Jurkat, Clone E6-1 (cell line): ENCODE measurements around the gene BRAF.
"Not testable (repeated sequence)": the region's sequence is repeated elsewhere in the genome, so short reads cannot be mapped to it uniquely, and the experiment has no call there.

Experiments
- DNase-seq: peaks from one replicate; pipeline ENCODE4 v3.0.0-alpha.2; 2011; ENCODE audit warnings: low read depth, low spot score
- H3K4me3 ChIP-seq: 2 replicates; pipeline ENCODE4 v1.5.1; 2011; ENCODE audit warnings: mild to moderate bottlenecking, low read length, control low read depth, moderate library complexity

The BRAF gene

DNA sequence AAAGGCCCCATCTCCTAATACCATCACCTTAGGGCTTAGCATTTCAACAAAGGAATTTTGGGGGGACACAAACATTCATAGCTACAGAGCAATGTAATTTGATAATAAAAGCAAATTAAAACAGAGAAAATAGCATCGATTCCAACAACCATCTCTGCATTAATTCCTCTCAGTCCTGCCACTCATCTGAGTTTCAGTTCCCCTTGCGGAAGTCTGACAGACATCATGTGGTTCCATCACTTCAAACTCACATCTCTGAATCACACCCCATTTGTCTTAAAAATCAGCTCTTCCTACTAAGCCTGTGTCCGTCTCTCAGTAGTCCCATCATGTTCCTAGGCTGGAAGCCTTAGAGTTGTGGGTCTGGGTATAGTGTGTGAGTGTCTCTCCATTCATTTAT, 248.4 kb downstream of the BRAF start:
- H3K4me3 ChIP-seq, result no peak overlapping the region
- DNase-seq, result no peak

DNA sequence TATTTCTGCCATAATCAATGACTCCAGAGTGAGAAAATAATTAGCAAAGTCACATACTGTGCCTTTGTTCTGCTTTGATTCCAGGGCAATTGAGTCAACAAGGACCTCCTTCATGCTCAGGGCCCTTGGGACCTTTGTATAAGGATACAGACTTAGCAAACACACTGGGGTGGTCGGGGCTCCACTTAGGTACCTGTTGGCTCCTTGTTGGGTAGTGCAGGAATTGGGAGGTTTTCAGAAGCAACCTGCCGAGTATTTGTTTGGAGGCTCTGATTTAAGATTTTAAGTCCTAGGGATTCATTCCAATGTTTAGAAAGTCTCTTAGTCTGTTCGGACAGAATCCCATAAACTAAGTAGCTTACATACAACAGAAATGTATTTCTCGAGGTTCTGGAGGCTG, 249.0 kb downstream of the BRAF start:
- no peak overlapping the region for H3K4me3 ChIP-seq
- DNase-seq, result no peak

DNA sequence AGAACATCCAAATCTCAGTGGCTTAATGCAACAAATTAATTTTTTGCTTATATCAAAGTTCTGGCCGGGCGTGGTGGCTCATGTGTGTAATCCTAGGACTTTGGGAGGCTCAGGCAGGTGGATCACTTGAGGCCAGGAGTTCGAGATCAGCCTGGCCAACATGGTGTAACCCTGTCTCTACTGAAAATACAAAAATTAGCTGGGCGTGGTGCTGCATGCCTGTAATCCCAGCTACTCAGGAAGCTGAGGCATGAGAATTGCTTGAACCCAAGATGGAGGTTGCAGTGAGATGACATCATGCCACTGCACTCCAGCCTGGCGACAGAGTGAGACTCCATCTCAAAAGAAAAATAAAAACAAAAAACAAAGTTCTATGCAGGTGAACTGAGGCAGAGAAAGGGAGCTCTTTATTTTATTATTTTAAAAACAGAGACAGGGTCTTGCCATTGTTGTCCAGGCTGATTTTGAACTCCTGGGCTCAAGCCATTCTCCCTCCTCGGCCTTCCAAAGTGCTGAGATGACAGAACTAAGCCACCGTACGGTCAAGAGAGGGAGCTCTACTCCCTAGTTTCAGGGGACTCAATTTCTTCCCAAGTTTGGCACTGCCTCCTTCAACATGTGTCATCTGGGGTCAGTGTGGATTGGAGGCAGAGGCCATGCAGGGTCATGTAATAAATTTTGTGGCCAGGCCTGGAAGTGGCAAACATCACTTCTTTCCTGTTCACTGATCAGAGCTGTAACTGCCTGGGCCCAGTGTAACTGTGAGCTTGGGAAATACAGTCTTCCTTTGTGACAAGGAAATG, 249.6 kb downstream of the BRAF start:
- no peak overlapping the region for H3K4me3 ChIP-seq
- no peak for DNase-seq

DNA sequence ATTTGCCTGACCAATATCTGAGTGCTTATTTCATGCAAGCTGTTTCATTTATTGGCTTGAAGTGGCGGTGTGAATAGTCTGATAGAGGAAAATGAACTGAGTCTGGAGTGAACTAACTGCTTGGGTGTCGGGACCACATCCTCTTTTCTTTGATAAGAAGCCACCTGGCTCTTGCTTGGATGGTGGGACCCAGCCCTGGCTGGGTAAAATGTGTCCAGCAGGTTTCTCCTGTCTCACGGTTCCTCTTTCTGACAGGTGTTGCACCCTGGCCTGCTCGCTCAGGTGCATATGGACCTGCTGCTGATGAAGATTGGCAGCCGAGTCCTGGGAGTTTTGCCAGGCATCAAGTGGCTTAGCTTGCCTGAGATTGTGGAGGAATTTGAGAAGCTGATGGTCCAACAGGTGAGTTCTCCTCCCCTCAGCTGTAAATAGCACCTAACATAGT, 250.4 kb downstream of the BRAF start:
- no peak overlapping the region for H3K4me3 ChIP-seq
- DNase-seq, result no peak

DNA sequence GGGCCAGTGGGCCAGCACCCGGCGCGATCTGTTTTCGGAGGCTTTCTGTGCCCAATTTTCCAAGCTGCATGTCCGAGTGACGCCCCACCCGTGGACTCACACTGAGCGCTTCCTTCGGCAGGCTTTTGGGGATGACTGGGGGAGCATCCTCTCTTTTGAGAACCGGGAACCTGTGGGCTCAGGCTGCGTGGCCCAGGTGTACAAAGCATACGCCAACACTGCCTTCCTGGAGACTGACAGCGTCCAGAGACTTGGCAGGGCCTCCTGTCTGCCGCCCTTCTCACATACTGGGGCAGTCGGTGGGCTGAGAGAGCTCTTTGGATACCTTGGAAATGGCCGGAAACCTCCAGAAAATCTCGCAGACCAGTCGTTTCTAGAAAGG, 251.0 kb downstream of the BRAF start:
- peak overlapping the region; percentile 69 for H3K4me3 ChIP-seq

DNA sequence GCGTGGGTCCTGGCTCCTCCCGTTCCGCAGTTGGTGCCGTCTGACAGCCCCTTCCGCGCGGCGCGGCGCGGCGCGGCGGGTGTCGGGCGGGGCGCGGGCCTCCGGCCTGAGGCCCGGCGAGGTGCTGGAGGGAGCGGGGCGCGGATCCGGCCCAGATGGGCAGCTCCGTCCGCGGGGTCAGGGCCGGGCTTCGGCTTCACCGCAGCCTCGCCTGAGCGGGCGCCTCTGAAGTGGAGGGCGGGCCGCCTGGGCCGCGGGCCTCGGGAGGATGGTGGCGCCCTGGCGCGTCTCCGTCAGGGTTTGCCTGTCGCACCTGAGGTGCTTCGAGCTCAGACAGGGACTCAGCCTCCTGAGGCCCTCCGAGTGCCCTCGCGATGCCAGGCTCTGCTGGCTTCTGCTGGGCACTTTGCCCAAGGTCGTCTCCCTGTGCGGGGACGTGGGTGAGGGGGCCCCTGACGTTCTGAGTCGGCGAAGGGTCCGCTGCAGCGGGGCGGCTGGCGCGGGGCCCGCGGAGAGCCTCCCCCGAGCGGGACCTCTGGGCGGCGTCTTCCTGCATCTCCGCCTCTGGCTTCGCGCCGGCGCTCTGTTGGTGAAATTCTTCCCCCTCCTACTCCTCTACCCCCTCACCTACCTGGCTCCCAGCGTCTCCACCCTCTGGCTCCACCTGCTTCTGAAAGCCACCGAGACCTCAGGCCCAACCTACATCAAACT, 251.5 kb downstream of the BRAF start:
- H3K4me3 ChIP-seq, result peak overlapping the region; percentile 69
- no peak for DNase-seq

More for the DNA sequence above, 251.0 kb downstream of the BRAF start:
- no peak for DNase-seq

DNA sequence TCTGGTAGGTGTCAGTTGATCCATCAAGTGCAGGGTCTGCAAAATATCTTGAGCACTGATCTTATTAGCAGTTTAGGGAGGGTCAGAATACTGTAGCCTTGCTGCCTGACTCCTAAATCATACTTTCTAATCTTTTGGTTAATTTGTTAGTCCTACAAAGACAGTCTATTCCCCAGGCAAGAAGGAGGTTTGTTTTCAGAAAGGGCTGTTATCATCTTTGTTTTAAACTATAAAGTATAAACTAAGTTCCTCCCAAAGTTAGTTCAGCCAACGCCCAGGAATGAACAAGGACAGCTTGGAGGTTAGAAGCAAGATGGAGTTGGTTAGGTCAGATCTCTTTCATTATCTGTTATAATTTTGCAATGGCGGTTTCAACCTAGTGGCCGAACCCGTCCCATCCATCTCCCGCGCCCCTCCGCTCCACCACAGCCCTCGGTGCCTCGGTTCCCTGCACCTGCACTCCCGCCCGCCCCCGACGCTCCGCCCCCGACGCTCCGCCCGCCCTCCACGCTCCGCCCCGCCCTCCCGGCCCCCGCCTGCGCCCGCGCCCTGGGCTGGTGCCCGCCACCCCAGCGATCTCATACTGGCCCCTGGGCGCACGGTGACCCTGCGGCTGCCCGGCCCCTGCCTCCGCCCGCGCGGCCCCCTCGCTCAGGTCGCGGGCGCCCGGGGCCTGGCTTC, 252.2 kb downstream of the BRAF start, which contains the start of gene ADCK2:
TSS of gene ADCK2 (plus strand) at position 564 of the 681 bp plus-strand sequence. CDS start 386 bp downstream, outside the sequence.
- DNase-seq, result peak; percentile 40

DNA sequence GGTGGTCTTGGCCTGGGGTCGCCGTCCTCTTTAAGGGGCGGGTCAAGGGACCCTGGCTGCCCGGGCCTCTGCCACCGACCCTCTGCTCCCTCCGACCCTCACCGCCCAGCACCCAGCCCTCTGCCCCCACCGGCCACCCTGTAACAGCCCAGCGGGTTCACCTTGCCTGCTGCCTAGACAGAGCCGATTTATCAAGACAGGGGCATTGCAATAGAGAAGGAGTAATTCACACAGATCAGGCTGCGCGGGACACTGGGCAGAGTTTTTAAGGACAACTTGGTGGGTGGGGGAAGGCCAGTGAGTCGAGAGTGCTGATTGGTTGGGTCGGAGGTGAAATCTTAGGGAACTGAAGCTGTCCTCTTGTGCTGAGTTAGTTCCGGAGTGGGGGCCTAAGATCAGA, 252.8 kb downstream of the BRAF start:
- H3K4me3 ChIP-seq, result no peak overlapping the region
- no peak for DNase-seq

More for the DNA sequence above, 252.2 kb downstream of the BRAF start, which contains the start of gene ADCK2:
- peak within 1 kb of the TSS; percentile 69 for H3K4me3 ChIP-seq

DNA sequence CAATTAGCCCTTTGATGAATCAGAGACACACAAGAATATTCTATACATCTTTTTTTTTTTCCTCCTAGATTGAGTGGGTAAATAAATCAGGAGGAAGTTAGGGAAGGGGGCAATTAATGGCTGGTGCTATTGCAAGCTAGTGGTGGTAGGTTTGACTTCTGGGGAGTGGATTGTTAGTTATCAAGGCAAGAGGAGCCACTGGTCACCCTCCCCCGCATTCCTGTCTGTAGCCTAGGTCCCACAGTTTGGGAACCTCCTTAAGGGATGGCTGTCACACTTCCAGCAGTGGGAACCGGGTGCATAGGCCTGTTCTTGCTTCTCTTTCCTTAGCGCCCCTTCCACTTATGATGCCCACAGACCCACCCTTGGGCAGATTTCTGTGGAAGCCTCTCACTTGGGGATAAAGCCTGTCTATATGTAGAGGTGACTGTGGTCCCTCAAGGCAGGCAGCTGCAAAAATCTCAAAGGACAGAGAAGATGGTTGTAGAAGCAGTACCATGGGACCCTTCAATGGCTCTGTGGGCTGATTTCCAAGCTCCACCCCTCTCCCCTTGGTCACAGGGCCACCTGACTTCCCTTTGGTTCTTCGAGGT, 254.3 kb downstream of the BRAF start:
- no peak overlapping the region for H3K4me3 ChIP-seq
- DNase-seq, result no peak

DNA sequence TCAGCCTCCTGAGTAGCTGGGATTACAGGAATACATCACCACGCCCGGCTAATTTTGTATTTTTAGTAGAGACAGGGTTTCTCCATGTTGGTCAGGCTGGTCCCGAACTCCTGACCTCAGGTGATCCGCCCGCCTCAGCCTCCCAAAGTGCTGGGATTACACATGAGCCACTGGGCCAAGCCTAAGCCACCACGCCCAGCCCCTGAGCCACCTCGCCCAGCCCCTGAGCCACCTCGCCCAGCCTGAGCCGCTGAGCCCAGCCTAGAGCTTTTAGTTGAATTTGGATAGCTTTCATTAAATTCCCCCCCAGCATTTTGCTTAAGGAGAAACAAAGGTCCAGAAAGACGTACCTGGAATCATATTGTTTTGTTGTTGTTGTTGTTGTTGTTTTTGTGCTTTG, 254.9 kb downstream of the BRAF start:
- not testable (repeated sequence) for DNase-seq, H3K4me3 ChIP-seq

DNA sequence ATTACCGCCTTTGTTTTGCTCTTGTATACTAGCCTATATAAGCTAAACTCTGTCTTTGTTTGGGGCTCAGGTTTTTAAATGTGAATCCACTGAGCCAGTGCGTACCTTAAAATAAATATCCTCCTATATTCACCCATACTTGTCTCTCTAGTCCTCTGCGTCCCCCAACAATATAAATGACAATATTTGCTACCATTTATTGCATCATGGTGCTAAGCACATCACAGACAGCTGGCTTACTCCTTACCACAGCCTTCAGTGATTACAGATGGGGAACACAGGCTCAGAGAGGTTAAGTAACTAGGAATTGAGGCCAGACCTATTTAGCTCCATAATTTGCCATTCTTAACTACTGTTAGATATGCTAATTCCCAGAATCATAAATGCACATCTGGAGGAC, 255.4 kb downstream of the BRAF start:
- no peak for DNase-seq
- no peak overlapping the region for H3K4me3 ChIP-seq
